CD4-positive, alpha-beta memory T cell (primary cell): ENCODE measurements around the gene GRID2IP. TPM values are rescaled to one million over a fixed set of nuclear protein-coding genes. Genes with fewer than 3 reads are reported as not detected.

Experiments
- CTCF ChIA-PET: fragments of 350-600 bp; sonication (Branson Sonifier 250); formaldehyde crosslinking; loops from one replicate; lab custom pipeline; 2021; ENCODE audit warnings: inconsistent platforms; ENCODE audit not compliant: partially characterized antibody; lab: Charles Lee
- POLR2A ChIA-PET: fragments of 350-600 bp; sonication (Branson Sonifier 250); formaldehyde crosslinking; loops from one replicate; lab custom pipeline; 2021; ENCODE audit not compliant: partially characterized antibody; lab: Charles Lee
- DNase-seq, 5 donors: peaks; one replicate each; pipeline versions ENCODE4 v3.0.0 to v3.0.0-alpha.2; 2020 to 2022; ENCODE audit warnings: mixed read lengths in 1 of 5
- H3K27ac ChIP-seq: one replicate; pipeline ENCODE4 v1.7.0; 2013; ENCODE audit warnings: low read depth, low read length
- H3K27me3 ChIP-seq: 2 replicates; pipeline ENCODE4 v1.7.0; 2013; ENCODE audit warnings: mild to moderate bottlenecking, low read length, moderate library complexity; ENCODE audit not compliant: insufficient read depth
- H3K36me3 ChIP-seq: 2 replicates; pipeline ENCODE4 v1.7.0; 2013; ENCODE audit warnings: mild to moderate bottlenecking, low read length, moderate library complexity; ENCODE audit not compliant: insufficient read depth
- H3K4me1 ChIP-seq: 2 replicates; pipeline ENCODE4 v1.7.0; 2013; ENCODE audit warnings: mild to moderate bottlenecking, low read length, moderate library complexity; ENCODE audit not compliant: insufficient read depth
- H3K4me3 ChIP-seq, 2 donors: one replicate each; pipeline ENCODE4 v1.7.0; 2013; ENCODE audit warnings: low read length in 2 of 2, mild to moderate bottlenecking in 1 of 2
- H3K9me3 ChIP-seq, 2 donors: one replicate each; pipeline ENCODE4 v1.7.0; 2013; ENCODE audit warnings: low read length in 2 of 2, control low read depth in 1 of 2; ENCODE audit not compliant: control insufficient read depth in 1 of 2
- H3K27ac Mint-ChIP-seq, 7 donors: one replicate each; pipeline ENCODE4 v1.8.0; 2020 to 2021; ENCODE audit warnings: mixed read lengths in 7 of 7, mild to moderate bottlenecking in 6 of 7, inconsistent platforms in 3 of 7, moderate library complexity in 3 of 7
- H3K27me3 Mint-ChIP-seq, 2 donors: one replicate each; pipeline ENCODE4 v1.8.0; 2020 to 2021; ENCODE audit warnings: mixed read lengths in 2 of 2
- H3K36me3 Mint-ChIP-seq, 2 donors: one replicate each; pipeline ENCODE4 v1.8.0; 2020 to 2021; ENCODE audit warnings: mixed read lengths in 2 of 2, inconsistent platforms in 1 of 2, mild to moderate bottlenecking in 1 of 2
- H3K4me1 Mint-ChIP-seq, 4 donors: one replicate each; pipeline ENCODE4 v1.8.0; 2020 to 2021; ENCODE audit warnings: mixed read lengths in 4 of 4, mild to moderate bottlenecking in 1 of 4
- H3K4me3 Mint-ChIP-seq, 8 donors: one replicate each; pipeline ENCODE4 v1.8.0; 2020 to 2021; ENCODE audit warnings: mixed read lengths in 8 of 8, mild to moderate bottlenecking in 7 of 8, moderate library complexity in 6 of 8, inconsistent platforms in 3 of 8
- H3K9me3 Mint-ChIP-seq, 8 donors: one replicate each; pipeline ENCODE4 v1.8.0; 2020 to 2021; ENCODE audit warnings: mixed read lengths in 8 of 8, mild to moderate bottlenecking in 5 of 8, inconsistent platforms in 3 of 8, moderate library complexity in 1 of 8
- intact Hi-C: fragments of 100-400 bp; cut with micrococcal nuclease; formaldehyde crosslinking; loops from one replicate; pipeline ENCODE4 v1.15.1; 2023
- polyA plus RNA-seq, 2 donors: library from polyadenylated mRNA; unstranded; fragments of 300-500 nt; fragmentation: Illumina TruSeq; gene quantifications; one replicate each; pipeline ENCODE4 v1.2.3, GENCODE V29; 2021
- total RNA-seq, 2 experiments: library from RNA; stranded (reverse); gene quantifications; one replicate each; pipeline ENCODE4 v1.2.3, GENCODE V29; 2021

The GRID2IP gene
- total and polyA plus RNA-seq, 4 experiments from 2014 or later = 0.04 to 0.81 (median 0.29) TPM

DNA sequence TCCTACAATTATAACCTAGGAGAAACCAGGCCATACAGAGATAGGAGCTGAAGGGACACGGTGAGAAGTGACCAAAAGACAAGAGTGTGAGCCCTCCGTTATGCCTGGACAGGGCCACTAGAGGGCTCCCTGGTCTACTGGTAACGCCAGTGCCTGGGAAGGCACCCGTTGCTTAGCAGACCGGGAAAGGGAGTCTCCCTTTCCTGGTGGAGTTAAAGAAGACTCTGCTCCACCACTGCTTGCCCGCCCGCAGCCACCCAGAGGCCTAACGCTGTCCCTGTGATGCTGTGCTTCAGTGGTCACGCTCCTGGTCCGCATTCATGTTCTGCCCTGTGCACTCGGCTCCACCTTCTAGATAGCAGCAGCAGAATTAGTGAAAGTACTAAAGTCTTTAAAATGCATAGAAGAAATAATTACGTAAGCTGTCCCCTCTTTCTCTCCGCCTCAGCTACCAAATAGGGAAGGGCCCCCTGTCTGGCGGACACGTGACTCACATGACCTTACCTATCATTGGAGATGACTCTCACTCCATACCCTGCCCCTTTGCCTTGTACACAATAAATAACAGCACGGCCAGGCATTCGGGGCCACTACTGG, 34.8 kb downstream of the GRID2IP start:
- Histone ChIP-seq H3K4me3 (peak overlapping the region; percentile 17 to 39), H3K27ac (no peak overlapping the region), H3K9me3 (no peaks in the 10 kb centered on the region), H3K36me3 (no peaks in the 10 kb centered on the region), H3K4me1 (peaks cover 4% of the 10 kb centered on the region), H3K27me3 (no peaks in the 10 kb centered on the region)
- no peaks in the 10 kb centered on the region for H3K36me3 Mint-ChIP-seq
- POLR2A ChIA-PET = no interaction called here
- no peaks in the 10 kb centered on the region for H3K9me3 Mint-ChIP-seq
- intact Hi-C loops = loop anchor here (1.0 to 2.0 kb wide), 2 partner anchors 42 to 341 kb away; no protein-coding TSS in a partner anchor
- peak; percentile 50 to 60 (median 58) for DNase-seq
- peaks cover 4 to 10% (median 6%) of the 10 kb centered on the region in 4 donors for H3K4me1 Mint-ChIP-seq
- H3K4me3 Mint-ChIP-seq = peak overlapping the region; percentile 70 to 89 (median 84)
- CTCF ChIA-PET = interaction anchor here (0.8 to 3.1 kb wide), 15 partner anchors 14 to 1779 kb away, joined by 3 to 21 read pairs (median 4); no protein-coding TSS in a partner anchor
- no peaks in the 10 kb centered on the region for H3K27me3 Mint-ChIP-seq
- peak overlapping the region in 4 of 7 donors; percentile 5 to 76 (median 38) for H3K27ac Mint-ChIP-seq

DNA sequence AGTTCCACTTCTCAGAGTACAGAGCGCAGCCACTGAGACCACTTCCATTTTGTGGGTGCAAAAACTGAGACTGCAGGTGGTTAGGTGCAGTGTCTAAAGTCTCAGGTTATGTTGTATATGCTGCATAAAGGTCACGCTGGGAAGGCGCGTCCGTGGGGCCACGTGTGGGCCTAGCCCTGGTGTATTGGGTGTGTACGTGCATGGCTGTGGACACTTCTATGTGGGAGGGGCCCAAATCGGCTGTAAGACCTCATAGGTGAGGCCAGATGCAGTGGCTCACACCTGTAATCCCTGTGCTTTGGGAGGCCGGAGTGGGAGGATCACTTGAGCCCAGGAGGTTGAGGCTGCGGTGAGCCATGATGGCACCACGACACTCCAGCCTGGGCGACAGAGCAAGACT, 37.7 kb downstream of the GRID2IP start:
- Mint-ChIP-seq H3K4me1 (peaks cover 4 to 10% (median 6%) of the 10 kb centered on the region in 4 donors), H3K9me3 (no peaks in the 10 kb centered on the region), H3K27me3 (no peaks in the 10 kb centered on the region), H3K4me3 (no peak overlapping the region), H3K36me3 (no peaks in the 10 kb centered on the region), H3K27ac (no peak overlapping the region)
- Histone ChIP-seq H3K4me1 (peaks cover 4% of the 10 kb centered on the region), H3K27ac (no peak overlapping the region), H3K9me3 (no peaks in the 10 kb centered on the region), H3K27me3 (no peaks in the 10 kb centered on the region), H3K4me3 (no peak overlapping the region), H3K36me3 (no peaks in the 10 kb centered on the region)
- DNase-seq = no peak
- ChIA-PET POLR2A (no interaction called here), CTCF (no interaction called here)
- intact Hi-C loops = no loop called here

DNA sequence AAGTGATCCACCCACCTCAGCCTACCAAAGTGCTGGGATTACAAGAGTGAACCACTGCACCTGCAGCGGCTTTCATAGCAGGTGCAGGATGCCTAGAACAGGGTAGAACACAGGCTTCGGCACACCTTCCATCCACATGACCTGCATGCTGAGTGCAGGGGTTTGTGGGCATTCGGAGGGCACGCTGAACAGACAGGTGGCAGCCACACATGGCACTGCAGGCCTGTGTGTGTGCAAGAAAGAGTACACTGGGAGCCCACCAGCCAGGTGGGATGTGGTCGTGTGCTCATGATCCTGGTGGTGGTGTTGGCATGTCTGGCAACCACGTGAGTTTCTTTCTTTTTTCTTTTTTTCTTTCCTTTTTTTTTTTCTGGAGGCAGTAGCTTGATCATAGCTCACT, 38.4 kb downstream of the GRID2IP start:
- Histone ChIP-seq H3K36me3 (no peaks in the 10 kb centered on the region), H3K27ac (no peak overlapping the region), H3K4me3 (no peak overlapping the region), H3K9me3 (no peaks in the 10 kb centered on the region), H3K27me3 (no peaks in the 10 kb centered on the region), H3K4me1 (peaks cover 4% of the 10 kb centered on the region)
- Mint-ChIP-seq H3K27me3 (no peaks in the 10 kb centered on the region), H3K9me3 (no peaks in the 10 kb centered on the region), H3K4me1 (peaks cover 4 to 10% (median 6%) of the 10 kb centered on the region in 4 donors), H3K4me3 (no peak overlapping the region), H3K27ac (no peak overlapping the region), H3K36me3 (no peaks in the 10 kb centered on the region)
- no peak for DNase-seq
- ChIA-PET CTCF (interaction anchor here (1.8 kb wide), 1 partner anchor 345 kb away, joined by 5 read pairs; no protein-coding TSS in a partner anchor), POLR2A (no interaction called here)
- intact Hi-C loops = no loop called here

- H3K27me3 Mint-ChIP-seq = no peaks in the 10 kb centered on the region
- no peak overlapping the region for H3K4me3 ChIP-seq
- H3K9me3 ChIP-seq = no peaks in the 10 kb centered on the region
- H3K27ac Mint-ChIP-seq = no peak overlapping the region
- H3K9me3 Mint-ChIP-seq = no peaks in the 10 kb centered on the region
- no peak overlapping the region for H3K27ac ChIP-seq
- intact Hi-C loops = no loop called here
- no peak overlapping the region for H3K4me3 Mint-ChIP-seq
- ChIA-PET CTCF (no interaction called here), POLR2A (no interaction called here)
- DNase-seq = no peak
- H3K36me3 Mint-ChIP-seq = no peaks in the 10 kb centered on the region
- H3K4me1 Mint-ChIP-seq = no peaks in the 10 kb centered on the region
- H3K36me3 ChIP-seq = no peaks in the 10 kb centered on the region
- no peaks in the 10 kb centered on the region for H3K27me3 ChIP-seq
- H3K4me1 ChIP-seq = no peaks in the 10 kb centered on the region
Measured at GRCh38 chr7:6510476-6511133, 40.7 kb downstream of the GRID2IP start.

DNA sequence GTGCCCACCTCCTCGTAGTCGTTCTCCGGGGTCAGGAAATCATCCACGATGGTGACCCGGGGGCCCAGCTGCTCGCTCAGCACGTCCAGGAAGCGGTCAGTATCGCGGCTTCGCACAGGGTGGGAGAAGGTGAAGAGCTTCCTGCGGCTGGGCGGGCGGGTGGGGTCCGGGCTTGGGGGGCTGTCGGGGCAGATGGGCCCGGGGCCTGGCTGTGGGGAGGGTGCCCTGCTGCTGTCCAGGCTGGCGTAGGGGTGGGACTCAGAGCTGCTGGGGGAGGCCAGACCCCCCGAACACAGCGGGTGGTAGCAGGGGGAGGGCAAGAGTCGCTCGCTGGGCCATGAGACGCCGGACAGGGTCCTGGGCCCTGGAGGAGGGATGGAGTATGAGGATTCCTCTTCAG, 42.3 kb downstream of the GRID2IP start:
- POLR2A ChIA-PET = no interaction called here
- Mint-ChIP-seq H3K27ac (no peak overlapping the region), H3K36me3 (no peaks in the 10 kb centered on the region), H3K27me3 (no peaks in the 10 kb centered on the region), H3K4me1 (peaks cover 2 to 5% (median 3%) of the 10 kb centered on the region in 4 donors), H3K4me3 (no peak overlapping the region), H3K9me3 (no peaks in the 10 kb centered on the region)
- DNase-seq = no peak
- Histone ChIP-seq H3K27ac (no peak overlapping the region), H3K27me3 (no peaks in the 10 kb centered on the region), H3K9me3 (no peaks in the 10 kb centered on the region), H3K36me3 (no peaks in the 10 kb centered on the region), H3K4me3 (no peak overlapping the region), H3K4me1 (peaks cover 8% of the 10 kb centered on the region)
- intact Hi-C loops = no loop called here
- CTCF ChIA-PET = no interaction called here

GRCh38 chr7:6508539-6508938, 42.7 kb downstream of the GRID2IP start:
- Mint-ChIP-seq H3K4me1 (peaks cover 2 to 8% (median 3%) of the 10 kb centered on the region in 4 donors), H3K4me3 (no peak overlapping the region), H3K9me3 (no peaks in the 10 kb centered on the region), H3K36me3 (no peaks in the 10 kb centered on the region), H3K27ac (no peak overlapping the region), H3K27me3 (no peaks in the 10 kb centered on the region)
- POLR2A ChIA-PET = no interaction called here
- DNase-seq = no peak
- H3K9me3 ChIP-seq = no peaks in the 10 kb centered on the region
- H3K36me3 ChIP-seq = no peaks in the 10 kb centered on the region
- H3K4me3 ChIP-seq = no peak overlapping the region
- CTCF ChIA-PET = no interaction called here
- peaks cover 8% of the 10 kb centered on the region for H3K4me1 ChIP-seq
- no peak overlapping the region for H3K27ac ChIP-seq
- no peaks in the 10 kb centered on the region for H3K27me3 ChIP-seq
- intact Hi-C loops = no loop called here

- no peak overlapping the region for H3K4me3 Mint-ChIP-seq
- no peaks in the 10 kb centered on the region for H3K27me3 ChIP-seq
- intact Hi-C loops = no loop called here
- H3K4me1 Mint-ChIP-seq = peaks cover 2 to 9% (median 3%) of the 10 kb centered on the region in 4 donors
- no peaks in the 10 kb centered on the region for H3K36me3 Mint-ChIP-seq
- no peak for DNase-seq
- no peaks in the 10 kb centered on the region for H3K9me3 ChIP-seq
- no peak overlapping the region for H3K4me3 ChIP-seq
- ChIA-PET CTCF (no interaction called here), POLR2A (no interaction called here)
- no peaks in the 10 kb centered on the region for H3K9me3 Mint-ChIP-seq
- peaks cover 8% of the 10 kb centered on the region for H3K4me1 ChIP-seq
- no peak overlapping the region for H3K27ac Mint-ChIP-seq
- H3K36me3 ChIP-seq = no peaks in the 10 kb centered on the region
- no peak overlapping the region for H3K27ac ChIP-seq
- H3K27me3 Mint-ChIP-seq = no peaks in the 10 kb centered on the region
Measured at GRCh38 chr7:6507906-6508305, 43.4 kb downstream of the GRID2IP start.
